ENCODE measurements around the gene PRR23C.

The PRR23C gene

DNA sequence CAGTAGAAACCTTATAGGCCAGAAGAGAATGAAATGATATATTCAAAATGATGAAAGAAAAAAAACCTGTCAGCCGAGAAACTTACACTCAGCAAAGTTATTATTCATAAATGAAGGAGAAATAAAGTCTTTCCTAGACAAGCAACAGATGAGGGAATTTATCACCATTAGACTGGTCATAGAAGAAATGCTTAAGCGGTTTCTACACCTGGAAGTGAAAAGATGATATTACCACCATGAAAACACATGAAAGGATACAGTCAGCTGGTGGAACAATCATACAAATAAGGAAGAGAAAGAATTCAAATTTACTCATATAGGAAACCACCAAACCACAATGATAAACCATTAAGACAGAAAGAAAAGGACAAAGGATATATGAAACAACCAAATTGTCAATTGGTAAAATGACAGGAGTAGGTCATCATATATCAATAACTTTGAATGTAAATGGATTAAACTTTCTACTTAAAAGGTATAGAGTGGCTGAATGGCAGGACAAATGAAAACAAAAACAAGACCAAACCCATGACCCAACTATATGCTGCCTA is 29.9 kb upstream of the PRR23C start:
- DNase-seq = no peak
- TF ChIP-seq, protein P1, sequence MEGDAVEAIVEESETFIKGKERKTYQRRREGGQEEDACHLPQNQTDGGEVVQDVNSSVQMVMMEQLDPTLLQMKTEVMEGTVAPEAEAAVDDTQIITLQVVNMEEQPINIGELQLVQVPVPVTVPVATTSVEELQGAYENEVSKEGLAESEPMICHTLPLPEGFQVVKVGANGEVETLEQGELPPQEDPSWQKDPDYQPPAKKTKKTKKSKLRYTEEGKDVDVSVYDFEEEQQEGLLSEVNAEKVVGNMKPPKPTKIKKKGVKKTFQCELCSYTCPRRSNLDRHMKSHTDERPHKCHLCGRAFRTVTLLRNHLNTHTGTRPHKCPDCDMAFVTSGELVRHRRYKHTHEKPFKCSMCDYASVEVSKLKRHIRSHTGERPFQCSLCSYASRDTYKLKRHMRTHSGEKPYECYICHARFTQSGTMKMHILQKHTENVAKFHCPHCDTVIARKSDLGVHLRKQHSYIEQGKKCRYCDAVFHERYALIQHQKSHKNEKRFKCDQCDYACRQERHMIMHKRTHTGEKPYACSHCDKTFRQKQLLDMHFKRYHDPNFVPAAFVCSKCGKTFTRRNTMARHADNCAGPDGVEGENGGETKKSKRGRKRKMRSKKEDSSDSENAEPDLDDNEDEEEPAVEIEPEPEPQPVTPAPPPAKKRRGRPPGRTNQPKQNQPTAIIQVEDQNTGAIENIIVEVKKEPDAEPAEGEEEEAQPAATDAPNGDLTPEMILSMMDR (IDR thresholded peaks at IDR 0.05; ENCODE audit: low read depth, low read length) = no peak
- Histone ChIP-seq H3K27me3 (ENCODE audit: insufficient read depth, low read depth, severe bottlenecking) (no peaks in the 10 kb centered on the region), H3K27ac (no peak overlapping the region), H3K36me3 (no peaks in the 10 kb centered on the region), H3K4me3 (ENCODE audit: low read depth, low read length) (no peak overlapping the region), H3K9me3 (ENCODE audit: severe bottlenecking) (peaks cover 5% of the 10 kb centered on the region)

DNA sequence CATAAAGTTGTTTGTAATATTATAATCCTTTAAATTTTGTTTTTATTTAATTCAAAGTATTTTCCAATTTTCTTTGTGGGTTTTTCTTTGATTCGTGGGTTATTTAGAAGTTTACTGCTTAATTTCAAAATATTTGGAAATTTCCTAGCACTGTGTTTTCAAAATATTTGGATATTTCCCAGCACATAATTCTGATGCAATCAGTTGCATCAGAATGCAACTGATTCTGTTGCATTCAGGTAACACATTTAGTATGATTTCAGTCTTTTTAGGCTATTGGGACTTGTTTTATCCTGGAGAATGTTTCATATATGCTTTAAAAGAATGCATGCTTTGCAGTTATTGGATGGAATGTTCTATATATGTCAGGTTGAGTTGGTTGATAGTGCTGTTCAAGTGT is 18.2 kb upstream of the PRR23C start:
- no peak for DNase-seq
- no peak overlapping the region for H3K4me3 ChIP-seq (ENCODE audit: low read depth, low read length)
- no peaks in the 10 kb centered on the region for H3K36me3 ChIP-seq
- H3K9me3 ChIP-seq (ENCODE audit: severe bottlenecking) = no peaks in the 10 kb centered on the region
- H3K27me3 ChIP-seq (ENCODE audit: insufficient read depth, low read depth, severe bottlenecking) = no peaks in the 10 kb centered on the region
- TF ChIP-seq, protein P1 (IDR thresholded peaks at IDR 0.05; ENCODE audit: low read depth, low read length) = no peak
- H3K27ac ChIP-seq = no peak overlapping the region

DNA sequence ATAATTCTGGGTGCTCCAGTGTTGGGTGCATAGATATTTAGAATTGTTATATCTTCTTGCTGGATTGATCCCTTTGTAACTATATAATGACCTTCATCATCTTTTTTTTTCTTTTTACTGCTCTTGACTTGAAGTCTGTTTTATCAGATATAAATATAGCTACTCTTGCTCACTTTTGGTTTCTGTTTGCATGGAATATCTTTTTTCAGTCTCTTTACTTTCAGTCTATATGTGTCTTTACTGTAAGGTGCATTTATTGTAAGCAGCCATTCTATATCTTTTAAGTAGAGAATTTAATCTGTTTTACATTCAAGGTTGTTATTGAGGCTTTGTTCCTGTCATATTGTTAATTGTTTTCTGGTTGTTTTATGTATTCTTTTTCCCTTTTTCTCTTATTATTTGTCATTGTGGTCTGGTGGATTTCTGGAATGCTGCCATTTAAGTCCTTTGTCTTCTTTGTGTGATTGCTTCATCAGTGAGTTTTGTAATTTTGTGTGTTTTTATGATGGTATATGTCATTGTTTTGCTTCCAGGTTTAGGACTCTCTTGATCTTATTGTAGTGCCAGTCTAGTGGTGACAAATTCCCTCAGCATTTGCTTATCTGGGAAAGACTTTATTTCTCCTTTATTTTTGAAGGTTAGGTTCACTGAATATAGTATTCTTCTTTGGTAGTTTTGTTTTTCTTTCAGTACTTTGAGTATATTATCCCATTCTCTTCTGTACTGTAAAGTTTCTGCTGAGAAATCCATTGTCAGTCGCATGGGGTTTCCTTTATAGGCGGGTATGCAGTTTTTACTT is 8.3 kb upstream of the PRR23C start:
- Histone ChIP-seq H3K4me3 (ENCODE audit: low read depth, low read length) (no peak overlapping the region), H3K27ac (no peak overlapping the region), H3K27me3 (ENCODE audit: insufficient read depth, low read depth, severe bottlenecking) (no peaks in the 10 kb centered on the region), H3K9me3 (ENCODE audit: severe bottlenecking) (peaks cover 5% of the 10 kb centered on the region), H3K36me3 (no peaks in the 10 kb centered on the region)
- TF ChIP-seq, protein P1 (IDR thresholded peaks at IDR 0.05; ENCODE audit: low read depth, low read length) = no peak
- DNase-seq = no peak

DNA sequence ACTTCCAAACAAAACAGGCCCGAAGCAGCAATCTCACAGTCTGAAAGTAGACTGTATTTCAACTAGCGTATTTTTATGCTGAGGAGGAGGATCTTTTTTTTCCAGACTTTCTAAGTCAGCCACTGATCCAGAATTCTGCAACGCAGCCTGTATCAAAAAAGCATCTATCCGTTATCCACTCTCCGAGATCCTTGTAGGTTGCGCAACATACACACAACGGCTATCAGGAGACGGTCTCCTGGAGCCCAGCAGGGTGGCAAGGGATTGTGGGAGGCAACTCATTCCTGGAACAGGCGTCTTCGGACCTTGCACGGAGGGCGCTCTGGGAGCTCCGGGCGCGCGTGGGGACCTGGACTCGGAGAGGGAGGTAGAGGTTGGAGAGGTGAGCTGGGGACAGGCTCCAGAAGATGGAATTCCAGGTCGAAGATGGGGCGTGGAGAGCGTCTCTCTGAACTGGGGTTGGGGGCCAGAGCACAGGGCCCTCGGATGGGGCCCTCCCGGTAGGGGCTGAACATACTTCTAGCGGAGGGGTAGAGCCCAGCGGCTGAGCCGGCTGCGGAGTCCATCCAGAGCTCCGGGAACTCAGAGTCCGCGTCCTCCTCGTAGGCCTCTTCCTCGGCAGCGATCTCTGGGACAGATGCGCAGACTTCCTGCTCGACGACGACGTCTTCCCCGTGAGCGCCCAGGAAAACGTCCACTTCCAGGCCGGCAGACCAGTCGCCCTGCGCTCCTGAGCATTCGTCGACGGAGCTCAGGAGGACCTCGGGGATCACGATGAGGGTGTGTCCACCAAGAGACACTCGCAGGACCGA is 932 bp downstream of the PRR23C start:
- no peaks in the 10 kb centered on the region for H3K36me3 ChIP-seq
- no peak overlapping the region for H3K27ac ChIP-seq
- TF ChIP-seq, protein P1 (IDR thresholded peaks at IDR 0.05; ENCODE audit: low read depth, low read length) = no peak
- H3K9me3 ChIP-seq (ENCODE audit: severe bottlenecking) = no peaks in the 10 kb centered on the region
- no peak overlapping the region for H3K4me3 ChIP-seq (ENCODE audit: low read depth, low read length)
- no peaks in the 10 kb centered on the region for H3K27me3 ChIP-seq (ENCODE audit: insufficient read depth, low read depth, severe bottlenecking)
- no peak for DNase-seq

GRCh38 chr3:139037478-139037877 is 7.2 kb downstream of the PRR23C start:
- no peaks in the 10 kb centered on the region for H3K27me3 ChIP-seq (ENCODE audit: insufficient read depth, low read depth, severe bottlenecking)
- TF ChIP-seq, protein P1 (IDR thresholded peaks at IDR 0.05; ENCODE audit: low read depth, low read length) = no peak
- DNase-seq = no peak
- H3K9me3 ChIP-seq (ENCODE audit: severe bottlenecking) = no peaks in the 10 kb centered on the region
- H3K27ac ChIP-seq = no peak overlapping the region
- H3K4me3 ChIP-seq (ENCODE audit: low read depth, low read length) = no peak overlapping the region
- no peaks in the 10 kb centered on the region for H3K36me3 ChIP-seq
